LNCaP clone FGC (cell line): ENCODE measurements around the gene LITAF.
"Not testable (repeated sequence)": the region's sequence is repeated elsewhere in the genome, so short reads cannot be mapped to it uniquely, and the experiment has no call there.

Experiments
- DNase-seq: peaks from one replicate; pipeline ENCODE4 v3.0.0-alpha.2; 2011; ENCODE audit warnings: low read depth
- H3K4me3 ChIP-seq: 2 replicates; pipeline ENCODE4 v1.5.1; 2011; ENCODE audit warnings: mild to moderate bottlenecking, low read depth, low read length, control low read depth
- CTCF ChIP-seq: IDR thresholded peaks from 2 replicates; pipeline ENCODE4 v1.5.1; 2012; ENCODE audit warnings: mild to moderate bottlenecking; ENCODE audit not compliant: control insufficient read depth, insufficient read depth; ENCODE audit errors: extremely low read depth

The LITAF gene

GRCh38 chr16:11510178-11510973 lies 76.3 kb downstream of the LITAF start:
- no peak for DNase-seq
- no peak for TF ChIP-seq CTCF
- no peak overlapping the region for H3K4me3 ChIP-seq

- no peak for TF ChIP-seq CTCF
- H3K4me3 ChIP-seq = no peak overlapping the region
- no peak for DNase-seq
Measured at GRCh38 chr16:11507991-11508390, 78.7 kb downstream of the LITAF start.

- DNase-seq = no peak
- no peak for TF ChIP-seq CTCF
- no peak overlapping the region for H3K4me3 ChIP-seq
Measured at GRCh38 chr16:11507350-11507749, 79.4 kb downstream of the LITAF start.

DNA sequence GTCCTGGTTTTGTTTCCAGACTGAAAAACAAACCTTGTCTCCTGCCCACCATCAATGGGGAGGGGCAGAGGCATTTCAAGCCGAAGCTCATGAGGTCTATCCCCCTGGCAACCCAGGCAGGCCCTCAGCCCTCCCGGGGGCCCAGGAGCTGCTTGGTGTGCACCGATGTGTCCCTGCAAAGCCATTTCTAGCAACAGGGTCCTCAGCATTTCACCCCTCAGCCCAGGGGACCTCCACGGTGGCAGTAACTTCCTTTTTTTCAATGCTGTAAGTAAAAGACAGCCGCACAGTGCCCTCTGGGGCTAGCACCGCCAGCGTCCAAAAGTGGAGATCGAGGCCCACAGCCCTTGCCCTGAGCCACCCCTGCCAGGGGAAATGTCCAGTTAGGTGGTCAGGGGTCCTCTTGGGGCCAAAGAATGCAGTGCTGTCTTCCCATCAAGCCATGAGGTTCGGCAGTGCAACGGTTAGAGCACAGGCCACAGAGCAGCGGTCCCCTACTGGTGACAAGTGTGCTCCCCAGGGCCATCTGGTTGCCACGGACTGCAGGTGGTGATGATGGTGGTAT lies 79.9 kb downstream of the LITAF start:
- no peak for TF ChIP-seq CTCF
- no peak for DNase-seq
- H3K4me3 ChIP-seq = no peak overlapping the region

DNA sequence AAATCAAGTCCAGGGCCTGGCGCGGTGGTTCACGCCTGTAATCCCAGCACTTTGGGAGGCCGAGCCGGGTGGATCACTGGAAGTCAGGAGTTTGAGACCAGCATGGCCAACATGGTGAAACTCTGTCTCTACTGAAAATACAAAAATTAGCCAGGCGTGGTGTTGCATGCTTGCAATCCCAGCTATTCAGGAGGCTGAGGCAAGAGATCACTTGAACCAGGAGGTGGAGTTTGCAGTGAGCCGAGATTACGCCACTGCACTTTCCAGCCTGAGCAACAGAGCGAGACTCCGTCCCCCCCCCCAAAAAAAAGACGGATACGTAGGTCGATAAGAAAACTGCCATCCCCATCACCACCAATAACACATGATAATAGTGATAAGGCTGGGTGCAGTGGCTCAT lies 82.5 kb downstream of the LITAF start:
- H3K4me3 ChIP-seq, DNase-seq: not testable (repeated sequence)

DNA sequence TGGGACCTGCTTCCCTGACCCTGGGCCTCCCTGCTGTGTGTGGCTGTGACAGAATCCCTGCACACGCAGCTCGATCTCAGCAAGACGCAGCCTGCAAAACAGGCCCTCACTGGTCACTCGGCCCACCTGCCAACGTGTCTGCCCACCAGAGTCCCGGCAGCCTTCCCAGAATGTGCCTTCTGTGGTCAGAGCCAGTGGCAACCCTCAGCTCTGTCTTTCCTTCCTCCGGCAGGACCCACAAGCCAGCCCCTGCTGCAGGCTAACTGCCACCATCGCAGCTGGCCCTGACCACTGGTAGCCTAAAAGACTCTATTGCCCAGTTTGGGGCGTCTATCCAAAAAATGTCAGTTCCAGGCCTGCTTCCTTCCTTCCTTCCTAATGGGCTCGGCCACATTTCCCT lies 83.2 kb downstream of the LITAF start:
- DNase-seq = no peak
- TF ChIP-seq CTCF = no peak
- no peak overlapping the region for H3K4me3 ChIP-seq

DNA sequence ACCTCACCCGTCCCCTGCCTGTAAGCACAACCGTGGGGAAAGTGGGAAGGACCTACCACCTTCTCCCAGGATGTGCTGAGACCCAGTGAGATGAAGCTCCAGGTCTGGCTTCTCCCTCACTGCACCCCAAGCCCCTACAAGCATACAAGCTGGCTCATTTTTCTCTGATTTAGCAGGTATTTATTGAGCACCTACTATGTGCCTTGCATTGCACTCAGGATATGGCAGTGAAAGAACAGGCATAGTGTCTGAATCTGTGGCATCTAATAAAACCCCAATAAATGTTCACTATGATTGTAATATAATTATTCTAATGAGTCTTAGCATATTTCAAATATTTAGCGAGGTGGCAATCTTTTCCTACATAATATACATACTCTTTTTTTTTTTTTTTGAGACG lies 84.5 kb downstream of the LITAF start:
- H3K4me3 ChIP-seq = no peak overlapping the region
- DNase-seq = no peak
- no peak for TF ChIP-seq CTCF
